ENCODE measurements around the gene RIT2.
"Not testable (repeated sequence)": the region's sequence is repeated elsewhere in the genome, so short reads cannot be mapped to it uniquely, and the experiment has no call there.

RIT2 gene

DNA sequence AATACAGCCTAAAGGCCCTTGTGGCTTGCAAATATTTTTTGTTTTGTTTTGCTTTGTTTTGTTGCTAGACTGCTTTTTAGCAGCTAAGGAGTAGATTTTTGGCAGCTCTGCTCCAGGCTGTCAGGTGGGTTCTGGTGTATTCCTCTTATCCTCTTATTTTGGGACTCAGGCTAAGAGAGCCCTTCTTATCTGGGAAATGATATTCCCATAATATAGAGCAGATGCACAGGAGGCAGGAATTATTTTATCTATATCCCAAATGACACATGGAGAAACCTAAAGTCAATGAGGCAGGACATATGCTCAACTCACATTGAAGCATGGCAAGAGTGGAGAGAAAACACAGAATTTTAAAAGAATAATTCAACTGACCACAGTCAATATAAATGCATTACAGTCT lies 369.6 kb downstream of the RIT2 start:
- no peak for DNase-seq

DNA sequence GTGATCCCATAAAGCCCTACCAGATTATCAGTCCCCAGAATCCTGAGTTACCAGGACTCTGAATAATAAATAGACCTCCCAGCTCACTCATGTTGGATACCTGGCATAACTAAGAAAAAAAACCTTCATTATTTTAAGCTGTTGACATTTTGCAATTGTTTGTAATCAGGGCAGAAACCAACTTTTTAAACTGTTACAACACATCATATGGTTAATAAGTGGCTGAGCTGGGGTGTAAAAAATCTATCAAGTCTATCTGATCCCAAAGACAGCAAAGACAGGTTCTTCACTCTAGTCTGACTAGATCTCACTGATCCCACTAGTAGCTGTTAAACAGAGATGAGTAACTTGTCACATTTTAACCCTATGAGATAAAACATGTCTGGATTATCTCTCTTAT lies 370.3 kb downstream of the RIT2 start:
- no peak for DNase-seq

DNA sequence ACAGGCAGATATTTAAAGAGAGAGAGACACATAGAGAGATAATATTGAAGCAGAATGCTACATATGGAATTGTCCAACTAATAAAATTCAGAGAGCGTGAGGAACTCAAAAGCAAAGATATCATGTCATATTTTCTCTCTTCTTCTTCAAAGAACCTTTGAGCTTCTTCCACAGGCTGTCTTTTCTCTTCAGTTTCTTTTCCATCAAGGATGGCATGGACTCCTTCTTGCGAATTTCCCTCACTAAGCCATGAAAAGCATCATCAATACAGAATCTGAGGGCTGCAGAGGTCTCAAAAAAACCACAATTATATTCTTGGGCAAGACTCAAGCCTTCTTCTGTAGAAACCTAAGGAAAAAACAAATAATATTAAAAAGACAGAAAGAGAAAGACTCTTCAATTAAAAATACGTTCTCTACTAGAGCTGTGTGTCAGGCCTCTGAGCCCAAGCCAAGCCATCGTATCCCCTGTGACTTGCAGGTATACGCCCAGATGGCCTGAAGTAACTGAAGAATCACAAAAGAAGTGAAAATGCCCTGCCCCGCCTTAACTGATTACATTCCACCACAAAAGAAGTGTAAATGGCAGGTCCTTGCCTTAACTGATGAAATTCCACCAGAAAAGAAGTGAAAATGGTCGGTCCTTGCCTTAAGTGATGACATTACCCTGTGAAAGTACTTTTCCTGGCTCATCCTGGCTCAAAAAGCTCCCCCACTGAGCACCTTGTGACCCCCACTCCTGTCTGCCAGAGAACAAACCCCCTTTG lies 371.9 kb downstream of the RIT2 start:
- DNase-seq: no peak

DNA sequence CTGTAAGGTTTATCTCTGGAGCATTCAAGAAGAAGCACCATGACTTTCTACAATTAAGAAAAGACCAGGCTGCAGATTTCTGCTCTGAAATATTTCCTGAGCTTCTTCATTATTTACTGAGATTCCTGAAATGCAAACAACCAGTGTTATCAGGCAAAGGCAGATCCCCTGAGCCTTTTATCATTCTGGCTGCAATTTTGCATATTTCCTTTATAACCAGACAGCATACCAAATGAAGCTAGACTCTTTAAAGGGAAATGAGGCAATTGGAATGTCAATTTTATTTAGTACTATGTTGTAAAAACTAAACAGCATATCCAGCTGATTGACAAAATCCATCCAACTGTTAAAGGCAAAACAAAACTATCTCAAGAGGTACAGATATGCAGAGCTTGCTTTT lies 372.5 kb downstream of the RIT2 start:
- no peak for DNase-seq

DNA sequence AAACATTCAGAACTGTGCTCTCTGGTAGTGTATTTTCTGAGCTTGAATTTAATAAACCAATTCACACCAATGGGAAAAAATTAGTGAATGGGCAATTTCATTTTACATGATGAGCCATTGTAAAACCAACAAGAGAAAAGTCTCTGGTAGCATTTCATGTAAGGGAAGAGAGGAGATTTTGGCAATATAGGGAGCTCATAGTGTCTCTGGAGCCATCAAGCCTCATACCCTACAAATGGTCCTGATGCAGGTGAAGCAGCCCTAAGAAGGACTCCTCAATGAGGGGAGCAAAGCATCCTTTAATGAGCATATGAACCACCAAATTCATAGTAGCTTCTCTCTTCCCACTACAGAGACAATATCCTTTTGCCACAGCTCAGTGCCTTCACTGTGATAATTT lies 373.0 kb downstream of the RIT2 start:
- DNase-seq: no peak

DNA sequence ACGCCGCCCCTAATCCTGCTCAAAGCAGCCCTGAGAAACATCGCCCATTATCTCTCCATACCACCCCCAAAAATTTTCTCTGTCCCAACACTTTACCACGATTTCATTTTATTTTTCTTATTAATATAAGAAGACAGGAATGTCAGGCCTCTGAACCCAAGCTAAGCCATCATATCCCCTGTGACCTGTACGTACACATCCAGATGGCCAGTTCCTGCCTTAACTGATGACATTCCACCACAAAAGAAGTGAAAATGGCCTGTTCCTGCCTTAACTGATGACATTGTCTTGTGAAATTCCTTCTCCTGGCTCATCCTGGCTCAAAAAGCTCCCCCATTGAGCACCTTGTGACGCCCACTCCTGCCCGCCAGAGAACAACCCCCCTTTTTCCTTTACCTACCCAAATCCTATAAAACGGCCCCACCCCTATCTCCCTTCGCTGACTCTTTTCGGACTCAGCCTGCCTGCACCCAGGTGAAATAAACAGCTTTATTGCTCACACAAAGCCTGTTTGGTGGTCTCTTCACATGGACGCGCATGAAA lies 373.6 kb downstream of the RIT2 start:
- not testable (repeated sequence) for DNase-seq

DNA sequence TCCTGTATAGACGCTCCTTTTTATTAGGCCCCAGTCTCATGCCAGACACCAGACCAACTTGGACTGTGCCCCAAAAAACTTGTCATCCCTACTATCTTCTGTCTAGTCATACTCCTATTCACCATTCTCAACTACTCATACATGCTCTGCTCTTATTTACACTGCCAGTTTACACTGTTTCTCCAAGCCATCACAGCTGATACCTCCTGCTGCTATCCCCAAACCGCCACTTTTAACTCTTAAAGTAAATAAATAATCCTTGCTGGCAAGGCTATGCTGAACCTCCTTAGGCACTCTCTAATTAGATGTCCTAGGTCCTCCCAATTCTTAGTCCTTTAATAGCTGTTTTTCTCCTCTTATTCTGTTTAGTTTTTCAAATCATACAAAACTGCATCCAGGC lies 374.2 kb downstream of the RIT2 start:
- DNase-seq: not testable (repeated sequence)

DNA sequence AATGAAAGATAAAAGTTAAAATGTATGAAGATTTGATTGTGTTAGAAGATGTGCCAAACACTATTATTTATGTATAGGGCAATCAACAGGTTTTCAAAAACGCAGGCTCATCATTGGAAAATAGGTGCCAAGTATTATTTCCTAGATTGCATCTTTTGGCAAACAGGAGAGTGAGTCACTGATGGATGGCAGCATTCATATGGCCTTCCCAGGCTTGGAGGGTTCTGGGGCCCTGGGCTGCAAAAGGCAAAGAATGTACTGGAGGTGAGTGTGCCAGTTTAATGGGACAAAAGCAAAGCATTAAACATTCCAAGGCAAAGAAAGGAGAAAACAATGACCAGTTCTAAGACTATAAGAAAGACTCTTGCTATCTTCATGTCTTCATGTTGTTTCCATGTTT lies 379.4 kb downstream of the RIT2 start:
- no peak for DNase-seq

DNA sequence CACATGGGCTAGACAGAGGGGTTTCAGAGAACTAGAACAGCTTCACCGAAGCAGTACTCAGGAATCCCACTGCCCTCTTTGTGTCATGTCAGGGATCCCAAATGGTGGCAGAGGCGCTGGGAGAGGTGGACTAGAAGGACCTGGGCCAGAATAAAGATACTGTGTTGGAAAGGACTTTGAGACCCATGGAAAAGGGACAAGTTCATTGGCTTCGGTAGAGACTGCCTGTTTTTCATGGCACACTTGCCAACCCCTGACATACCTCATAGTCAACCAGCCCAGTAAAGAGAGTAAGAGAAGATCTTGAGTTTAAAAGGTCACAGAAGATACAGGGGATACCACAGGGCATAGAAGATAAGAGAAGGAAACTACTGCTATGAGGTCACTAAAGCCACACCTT lies 381.0 kb downstream of the RIT2 start:
- DNase-seq: no peak

DNA sequence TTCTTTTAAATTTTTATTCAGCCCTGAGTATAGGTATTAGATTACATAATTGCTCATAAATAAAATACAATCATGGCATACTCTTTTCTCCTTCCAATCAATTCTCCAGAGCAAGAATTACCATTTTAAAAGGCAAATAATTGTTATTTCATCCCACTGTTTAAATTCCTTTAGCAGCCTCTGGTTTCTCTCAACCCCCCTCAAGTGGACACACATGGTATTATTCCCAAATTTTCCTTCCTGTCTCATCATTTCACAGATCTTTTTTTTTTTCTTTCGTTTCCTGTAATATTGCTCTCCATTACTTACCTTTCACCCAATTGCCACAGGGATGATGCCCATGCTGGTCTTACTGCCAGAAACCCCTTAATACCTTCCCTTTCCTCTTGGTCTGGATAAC lies 385.2 kb downstream of the RIT2 start:
- no peak for DNase-seq

DNA sequence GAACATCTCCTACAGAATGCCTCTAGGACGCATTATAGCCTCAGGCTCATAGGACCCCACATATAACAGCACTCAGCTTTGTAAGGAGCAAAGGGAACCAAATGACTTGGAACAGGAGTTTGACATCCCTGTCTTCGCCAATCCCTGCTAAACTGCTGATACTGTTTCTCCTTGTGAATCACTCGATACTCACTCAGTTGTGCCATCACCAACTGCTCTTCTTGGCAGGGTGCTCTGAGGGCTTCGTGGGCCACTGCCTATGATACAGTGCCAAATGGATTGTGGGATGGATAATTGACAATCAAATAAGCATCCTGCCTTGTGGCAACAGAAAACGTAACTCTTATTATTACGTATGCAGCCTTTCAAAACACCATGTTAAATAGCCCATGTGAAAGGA lies 396.3 kb downstream of the RIT2 start:
- DNase-seq: no peak

DNA sequence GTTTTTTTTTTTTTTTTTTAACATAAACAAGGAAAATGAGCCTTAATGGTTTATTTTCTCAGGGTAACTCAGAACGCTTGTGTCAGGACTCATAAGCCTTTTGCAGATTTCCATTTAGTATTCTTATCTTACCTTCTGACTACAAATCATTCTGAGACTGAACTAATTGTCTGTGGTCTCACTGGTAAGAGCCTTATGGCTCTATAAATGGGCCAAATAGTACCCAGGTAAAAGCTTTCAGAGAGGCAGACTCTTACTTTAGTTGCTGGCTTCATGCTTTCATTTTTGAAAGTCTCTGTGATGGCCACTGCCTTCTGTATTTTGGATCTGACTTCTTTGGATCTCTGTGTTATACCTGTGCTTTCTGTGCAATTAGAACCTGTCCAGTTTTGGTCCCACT lies 403.4 kb downstream of the RIT2 start:
- DNase-seq: no peak

DNA sequence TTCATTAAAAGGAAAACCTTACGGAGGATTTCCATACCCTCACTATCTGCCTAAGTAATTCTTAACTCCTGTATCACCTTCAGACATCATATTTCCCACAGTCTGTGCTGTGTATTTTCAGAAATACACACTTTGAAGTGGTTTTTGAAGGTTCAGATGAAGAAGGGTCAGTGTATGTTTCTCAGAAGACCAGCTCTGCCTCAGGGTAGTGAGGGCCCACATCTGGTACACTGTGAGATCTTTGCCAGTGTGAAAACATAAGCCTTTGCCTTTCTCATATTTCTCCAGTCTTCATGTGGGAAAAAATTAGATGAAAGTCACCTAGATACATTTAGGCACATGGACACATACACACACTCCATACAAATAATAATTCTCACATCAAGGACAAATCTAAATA lies 408.4 kb downstream of the RIT2 start:
- DNase-seq: no peak

DNA sequence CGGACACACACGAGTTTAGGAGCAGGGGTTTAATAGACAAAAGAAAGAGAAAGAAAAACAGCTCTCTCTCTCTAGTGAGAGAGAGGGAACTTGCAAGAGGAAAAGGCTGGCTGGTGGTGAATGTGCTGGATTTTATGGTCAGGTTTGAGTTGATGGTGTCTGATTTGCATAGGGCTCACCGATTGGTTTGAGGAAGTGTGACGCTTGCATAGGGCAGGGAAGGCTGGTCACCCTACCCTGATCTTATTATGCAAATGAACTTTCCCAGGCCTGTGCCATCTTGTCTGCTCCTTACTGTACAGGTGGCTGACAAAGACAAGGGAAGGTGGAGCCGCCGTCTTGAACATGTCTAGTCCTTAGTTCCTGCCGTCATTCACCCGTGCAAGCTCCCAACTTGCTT lies 408.9 kb downstream of the RIT2 start:
- DNase-seq: no peak

DNA sequence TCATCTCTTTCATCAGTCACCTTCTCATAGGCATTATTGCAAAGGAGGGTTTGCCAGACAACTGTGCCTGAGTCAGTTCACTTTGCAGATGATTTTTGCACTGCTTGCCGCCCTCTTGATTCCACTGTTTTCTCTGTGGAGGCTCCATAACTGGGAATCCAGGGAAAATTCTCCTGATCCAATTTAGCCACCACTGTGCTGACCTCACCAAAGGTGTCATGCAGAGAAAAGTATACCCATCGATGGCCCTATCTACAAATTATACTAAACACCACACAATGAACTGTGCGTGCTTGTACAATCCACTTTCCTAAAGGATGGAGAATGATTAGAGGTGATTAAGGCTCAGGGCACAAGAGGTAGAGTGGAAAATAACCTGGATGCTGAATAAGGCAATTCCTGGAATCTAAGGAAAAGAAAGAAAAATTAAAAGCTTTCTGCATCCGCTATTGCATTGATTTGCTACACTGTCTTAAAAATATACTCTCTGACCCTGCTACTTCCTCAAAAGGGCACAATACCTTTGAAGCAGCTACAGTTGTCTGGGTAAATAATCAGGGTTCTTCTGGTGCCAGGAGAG lies 409.4 kb downstream of the RIT2 start:
- DNase-seq: no peak

All from T1000 (cell line).